GOT3 (cell line): ENCODE measurements around the gene NFIB.

ENCODE experiments used
- DNase-seq: peaks from one replicate; lab custom pipeline; 2025; ENCODE audit warnings: mixed read lengths; lab: John Stamatoyannopoulos, UW

NFIB gene

GRCh38 chr9:14212697-14213420 lies 101.1 kb downstream of the NFIB start:
- no peak for DNase-seq

- DNase-seq, result no peak
Observed at GRCh38 chr9:14212077-14212476, 101.9 kb downstream of the NFIB start.

GRCh38 chr9:14211564-14211963 lies 102.4 kb downstream of the NFIB start:
- no peak for DNase-seq

- no peak for DNase-seq
Observed at GRCh38 chr9:14210428-14210827, 103.5 kb downstream of the NFIB start.

GRCh38 chr9:14209399-14210345 lies 104.3 kb downstream of the NFIB start:
- no peak for DNase-seq

GRCh38 chr9:14207352-14207995 lies 106.5 kb downstream of the NFIB start:
- DNase-seq, result no peak

GRCh38 chr9:14205463-14205862 lies 108.5 kb downstream of the NFIB start:
- no peak for DNase-seq

GRCh38 chr9:14203356-14204056 lies 110.4 kb downstream of the NFIB start:
- no peak for DNase-seq

- DNase-seq, result no peak
Observed at GRCh38 chr9:14198841-14199455, 115.0 kb downstream of the NFIB start.

GRCh38 chr9:14198047-14198840 lies 115.7 kb downstream of the NFIB start:
- no peak for DNase-seq

GRCh38 chr9:14197325-14197858 lies 116.5 kb downstream of the NFIB start:
- DNase-seq, result no peak

GRCh38 chr9:14193328-14193990 lies 120.5 kb downstream of the NFIB start:
- DNase-seq, result no peak

- no peak for DNase-seq
Observed at GRCh38 chr9:14192556-14192955, 121.4 kb downstream of the NFIB start.

- DNase-seq, result no peak
Observed at GRCh38 chr9:14191512-14191911, 122.4 kb downstream of the NFIB start.

- DNase-seq, result no peak
Observed at GRCh38 chr9:14190240-14190639, 123.7 kb downstream of the NFIB start.

- DNase-seq, result no peak
Observed at GRCh38 chr9:14189578-14189977, 124.4 kb downstream of the NFIB start.

GRCh38 chr9:14189146-14189545 lies 124.8 kb downstream of the NFIB start:
- no peak for DNase-seq

- DNase-seq, result no peak
Observed at GRCh38 chr9:14188538-14188937, 125.4 kb downstream of the NFIB start.

- DNase-seq, result no peak
Observed at GRCh38 chr9:14188011-14188410, 125.9 kb downstream of the NFIB start.

- DNase-seq, result no peak
Observed at GRCh38 chr9:14186096-14186495, 127.8 kb downstream of the NFIB start.
